ENCODE data around the gene KANSL1. TPM values are rescaled to one million over a fixed set of nuclear protein-coding genes. Genes with fewer than 3 reads are reported as not detected.
"Not testable (repeated sequence)": the region's sequence is repeated elsewhere in the genome, so short reads cannot be mapped to it uniquely, and the experiment has no call there.

The KANSL1 gene
- total RNA-seq, 1 experiment from 2014 or later: 83.0 TPM

DNA sequence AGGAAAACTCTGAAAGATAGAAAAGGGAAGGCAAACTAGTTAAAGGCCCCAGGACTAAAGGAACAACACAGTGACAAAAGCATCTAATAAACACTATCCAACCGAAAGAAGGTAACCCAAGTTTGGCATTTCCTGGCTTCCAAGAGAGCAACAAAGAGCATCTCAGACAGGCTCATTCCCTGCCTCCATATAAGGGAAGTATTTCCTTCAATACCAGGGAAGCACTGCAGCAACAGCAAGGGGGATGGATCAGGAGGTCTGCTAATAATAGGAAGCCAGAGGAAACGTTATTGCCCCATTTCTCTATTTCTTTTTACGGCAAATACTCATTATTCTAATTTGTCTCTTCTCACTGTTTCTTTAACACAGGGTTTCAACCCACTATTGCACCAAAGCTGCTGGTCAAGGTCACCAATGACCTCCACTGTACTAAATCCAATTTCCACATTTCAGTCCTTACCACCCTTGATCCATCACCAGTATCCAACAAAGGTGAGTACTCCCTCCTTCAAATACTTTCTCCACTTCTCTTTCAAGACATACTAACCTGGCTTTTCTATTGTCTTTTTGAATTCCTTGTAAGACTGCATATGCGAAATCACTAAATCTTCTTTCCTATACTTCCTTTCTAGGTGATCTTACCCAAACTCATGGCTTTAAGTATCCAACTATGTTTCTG, 86.1 kb downstream of the KANSL1 start:
- Mint-ChIP-seq H3K9me3 (ENCODE audit: unreplicated experiment) (no peaks in the 10 kb centered on the region), H3K27ac (ENCODE audit: unreplicated experiment) (no peak overlapping the region), H3K4me1 (ENCODE audit: low read depth, unreplicated experiment) (peaks cover 39% of the 10 kb centered on the region), H3K4me3 (ENCODE audit: unreplicated experiment) (no peak overlapping the region), H3K36me3 (ENCODE audit: insufficient read depth, unreplicated experiment) (peaks cover 12% of the 10 kb centered on the region), H3K27me3 (ENCODE audit: insufficient read depth, unreplicated experiment) (no peaks in the 10 kb centered on the region)
- ChIA-PET POLR2A (no interaction called here), CTCF (no interaction called here)
- Histone ChIP-seq H3K36me3 (ENCODE audit: control insufficient read depth, insufficient read depth, low read length) (no peaks in the 10 kb centered on the region), H3K4me1 (peaks cover 23% of the 10 kb centered on the region), H3K9me3 (no peaks in the 10 kb centered on the region), H3K4me3 (ENCODE audit: low read depth, low read length) (no peak overlapping the region), H3K27me3 (replicated peaks; ENCODE audit: control insufficient read depth, insufficient read depth, low read length) (no peaks in the 10 kb centered on the region)
- DNase-seq: no peak
- BruUV-seq (replicated peaks): no TSS peak
- intact Hi-C loops (cut with micrococcal nuclease; ENCODE audit: unreplicated experiment): no loop called here
- TF ChIP-seq, protein P1, sequence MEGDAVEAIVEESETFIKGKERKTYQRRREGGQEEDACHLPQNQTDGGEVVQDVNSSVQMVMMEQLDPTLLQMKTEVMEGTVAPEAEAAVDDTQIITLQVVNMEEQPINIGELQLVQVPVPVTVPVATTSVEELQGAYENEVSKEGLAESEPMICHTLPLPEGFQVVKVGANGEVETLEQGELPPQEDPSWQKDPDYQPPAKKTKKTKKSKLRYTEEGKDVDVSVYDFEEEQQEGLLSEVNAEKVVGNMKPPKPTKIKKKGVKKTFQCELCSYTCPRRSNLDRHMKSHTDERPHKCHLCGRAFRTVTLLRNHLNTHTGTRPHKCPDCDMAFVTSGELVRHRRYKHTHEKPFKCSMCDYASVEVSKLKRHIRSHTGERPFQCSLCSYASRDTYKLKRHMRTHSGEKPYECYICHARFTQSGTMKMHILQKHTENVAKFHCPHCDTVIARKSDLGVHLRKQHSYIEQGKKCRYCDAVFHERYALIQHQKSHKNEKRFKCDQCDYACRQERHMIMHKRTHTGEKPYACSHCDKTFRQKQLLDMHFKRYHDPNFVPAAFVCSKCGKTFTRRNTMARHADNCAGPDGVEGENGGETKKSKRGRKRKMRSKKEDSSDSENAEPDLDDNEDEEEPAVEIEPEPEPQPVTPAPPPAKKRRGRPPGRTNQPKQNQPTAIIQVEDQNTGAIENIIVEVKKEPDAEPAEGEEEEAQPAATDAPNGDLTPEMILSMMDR (IDR thresholded peaks at IDR 0.05; ENCODE audit: insufficient read depth in 1 of 2, low read depth in 1 of 2, low read length in 1 of 2, severe bottlenecking in 1 of 2, unreplicated experiment in 1 of 2): no peak

DNA sequence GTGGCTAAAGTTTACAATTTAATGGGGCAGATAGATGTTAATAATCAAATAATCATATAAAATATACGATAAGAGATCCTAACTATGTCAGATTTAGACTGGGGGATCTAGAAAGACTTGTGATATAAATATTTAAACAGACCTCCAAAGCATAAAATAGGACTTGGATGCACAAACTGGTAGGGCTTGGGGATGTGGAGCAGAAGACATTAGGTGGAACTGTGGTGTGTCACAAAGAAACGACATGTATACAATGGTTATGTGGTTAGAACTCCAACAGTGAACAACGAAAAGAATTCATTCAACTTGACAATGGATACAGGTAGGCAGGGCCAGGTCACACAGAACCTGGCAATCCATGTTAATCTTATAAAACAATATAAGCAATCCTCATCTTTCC, 90.4 kb downstream of the KANSL1 start:
- H3K4me3 Mint-ChIP-seq (ENCODE audit: unreplicated experiment); H3K9me3 ChIP-seq; intact Hi-C loops (cut with micrococcal nuclease; ENCODE audit: unreplicated experiment); POLR2A ChIA-PET; H3K4me3 ChIP-seq (ENCODE audit: low read depth, low read length); H3K27ac Mint-ChIP-seq (ENCODE audit: unreplicated experiment); BruUV-seq (replicated peaks); H3K27me3 Mint-ChIP-seq (ENCODE audit: insufficient read depth, unreplicated experiment); H3K36me3 ChIP-seq (ENCODE audit: control insufficient read depth, insufficient read depth, low read length); H3K27me3 ChIP-seq (replicated peaks; ENCODE audit: control insufficient read depth, insufficient read depth, low read length); H3K9me3 Mint-ChIP-seq (ENCODE audit: unreplicated experiment); DNase-seq: not testable (repeated sequence)
- CTCF ChIA-PET: interaction anchor here (0.8 kb wide), 1 partner anchor 90 kb away, joined by 3 read pairs; the partner anchor contains the start of gene KANSL1
- H3K4me1 ChIP-seq: peaks cover 19% of the 10 kb centered on the region
- peaks cover 34% of the 10 kb centered on the region for H3K4me1 Mint-ChIP-seq (ENCODE audit: low read depth, unreplicated experiment)
- peaks cover 24% of the 10 kb centered on the region for H3K36me3 Mint-ChIP-seq (ENCODE audit: insufficient read depth, unreplicated experiment)

DNA sequence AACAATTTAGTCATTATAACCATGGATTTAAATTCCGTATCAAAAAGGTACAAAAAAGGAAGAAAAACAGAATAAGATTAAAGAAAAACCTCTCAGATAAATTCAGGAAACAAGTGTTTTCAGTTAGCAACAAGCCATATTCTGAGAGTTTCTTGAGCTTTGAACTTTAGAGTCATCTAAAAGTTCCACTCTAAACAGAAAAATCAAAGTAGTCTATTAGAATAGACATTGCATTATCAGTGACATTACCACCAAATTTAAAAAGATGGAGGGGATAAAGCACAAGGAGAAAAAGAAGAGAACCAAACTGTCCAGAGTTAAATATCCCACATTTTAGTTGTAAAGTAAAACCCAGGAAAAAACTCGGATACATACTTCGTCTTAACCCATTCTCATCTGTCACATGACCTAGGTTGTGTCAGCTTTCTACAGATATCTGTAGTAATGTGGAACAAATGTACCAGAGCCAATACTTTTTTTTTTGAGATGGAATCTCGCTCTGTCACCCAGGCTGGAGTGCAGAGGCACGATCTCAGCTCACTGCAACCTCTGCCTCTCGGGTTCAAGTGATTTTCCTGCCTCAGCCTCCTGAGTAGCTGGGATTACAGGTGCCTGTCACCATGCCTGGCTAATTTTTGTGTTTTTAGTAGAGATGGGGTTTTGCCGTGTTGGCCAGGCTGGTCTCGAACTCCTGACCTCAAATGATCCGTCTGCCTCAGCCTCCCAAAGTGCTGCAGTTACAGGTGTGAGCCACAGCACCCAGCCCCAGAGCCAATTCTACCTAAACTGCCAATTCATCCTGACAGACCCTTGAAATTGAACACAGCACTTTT, 91.2 kb downstream of the KANSL1 start:
- H3K9me3 Mint-ChIP-seq (ENCODE audit: unreplicated experiment); H3K27me3 ChIP-seq (replicated peaks; ENCODE audit: control insufficient read depth, insufficient read depth, low read length); H3K4me3 Mint-ChIP-seq (ENCODE audit: unreplicated experiment); intact Hi-C loops (cut with micrococcal nuclease; ENCODE audit: unreplicated experiment); H3K27me3 Mint-ChIP-seq (ENCODE audit: insufficient read depth, unreplicated experiment); DNase-seq; BruUV-seq (replicated peaks); H3K9me3 ChIP-seq; H3K4me3 ChIP-seq (ENCODE audit: low read depth, low read length); H3K36me3 ChIP-seq (ENCODE audit: control insufficient read depth, insufficient read depth, low read length): not testable (repeated sequence)
- Mint-ChIP-seq H3K27ac (ENCODE audit: unreplicated experiment) (peak overlapping the region; percentile 74), H3K4me1 (ENCODE audit: low read depth, unreplicated experiment) (peaks cover 28% of the 10 kb centered on the region), H3K36me3 (ENCODE audit: insufficient read depth, unreplicated experiment) (peaks cover 18% of the 10 kb centered on the region)
- CTCF ChIA-PET: interaction anchor here (0.8 kb wide), 1 partner anchor 91 kb away, joined by 3 read pairs; the partner anchor contains the start of gene KANSL1
- POLR2A ChIA-PET: interaction anchor here (0.7 kb wide), 2 partner anchors 13 to 43 kb away, joined by 6 to 9 read pairs; no protein-coding TSS in a partner anchor
- H3K4me1 ChIP-seq: peaks cover 19% of the 10 kb centered on the region

DNA sequence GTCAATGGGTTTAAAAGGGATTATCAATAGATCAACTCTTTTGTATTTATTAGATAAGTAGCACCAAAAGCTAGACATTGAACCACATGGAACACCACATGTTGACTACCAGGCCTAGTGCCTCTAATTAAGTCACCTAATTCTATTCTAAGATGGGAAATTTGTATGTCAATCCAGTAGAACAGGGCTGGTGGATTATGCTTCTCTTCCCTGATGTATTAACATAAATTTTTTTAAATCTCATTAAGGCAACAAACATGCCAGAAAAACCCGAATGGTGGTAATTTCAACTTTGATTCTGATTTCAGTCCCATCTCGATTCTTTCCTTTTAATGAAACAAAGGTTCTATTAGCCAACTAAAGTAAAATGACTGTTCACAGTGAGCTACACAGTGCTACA, 92.6 kb downstream of the KANSL1 start:
- peak overlapping the region; percentile 74 for H3K27ac Mint-ChIP-seq (ENCODE audit: unreplicated experiment)
- no peaks in the 10 kb centered on the region for H3K9me3 Mint-ChIP-seq (ENCODE audit: unreplicated experiment)
- CTCF ChIA-PET: no interaction called here
- Histone ChIP-seq H3K4me3 (ENCODE audit: low read depth, low read length) (no peak overlapping the region), H3K27me3 (replicated peaks; ENCODE audit: control insufficient read depth, insufficient read depth, low read length) (no peaks in the 10 kb centered on the region), H3K4me1 (peaks cover 19% of the 10 kb centered on the region), H3K9me3 (no peaks in the 10 kb centered on the region), H3K36me3 (ENCODE audit: control insufficient read depth, insufficient read depth, low read length) (no peaks in the 10 kb centered on the region)
- TF ChIP-seq, protein P1 (IDR thresholded peaks at IDR 0.05; ENCODE audit: insufficient read depth in 1 of 2, low read depth in 1 of 2, low read length in 1 of 2, severe bottlenecking in 1 of 2, unreplicated experiment in 1 of 2): no peak
- POLR2A ChIA-PET: interaction anchor here (0.6 kb wide), 1 partner anchor 952 kb away, joined by 4 read pairs; the partner anchor contains the start of gene HEXIM1
- peak overlapping the region; percentile 18 for H3K4me3 Mint-ChIP-seq (ENCODE audit: unreplicated experiment)
- H3K36me3 Mint-ChIP-seq (ENCODE audit: insufficient read depth, unreplicated experiment): peaks cover 20% of the 10 kb centered on the region
- no peak for DNase-seq
- intact Hi-C loops (cut with micrococcal nuclease; ENCODE audit: unreplicated experiment): no loop called here
- H3K27me3 Mint-ChIP-seq (ENCODE audit: insufficient read depth, unreplicated experiment): no peaks in the 10 kb centered on the region
- peaks cover 28% of the 10 kb centered on the region for H3K4me1 Mint-ChIP-seq (ENCODE audit: low read depth, unreplicated experiment)
- no TSS peak for BruUV-seq (replicated peaks)
